Fibroblast of lung (primary cell): ENCODE data around the gene EEF1A2. TPM values are rescaled to one million over a fixed set of nuclear protein-coding genes. Genes with fewer than 3 reads are reported as not detected.

ENCODE experiments used
- DNase-seq, 2 donors: peaks; one replicate each; pipeline versions ENCODE4 v3.0.0 to v3.0.0-alpha.2; 2010; ENCODE audit warnings: low read depth in 2 of 2
- H2AFZ ChIP-seq: 2 replicates; pipeline ENCODE4 v1.5.1; 2012; ENCODE audit warnings: low read length, control low read depth, inconsistent platforms
- H3K27ac ChIP-seq: 2 replicates; pipeline ENCODE4 v1.5.1; 2011; ENCODE audit warnings: low read length, control low read depth; ENCODE audit not compliant: insufficient read depth
- H3K27me3 ChIP-seq: 2 replicates; pipeline ENCODE4 v1.5.1; 2011; ENCODE audit warnings: mild to moderate bottlenecking, low read length; ENCODE audit not compliant: control insufficient read depth, insufficient read depth
- H3K36me3 ChIP-seq: 2 replicates; pipeline ENCODE4 v1.5.1; 2011; ENCODE audit warnings: low read length; ENCODE audit not compliant: control insufficient read depth, insufficient read depth
- H3K4me1 ChIP-seq: 2 replicates; pipeline ENCODE4 v1.5.1; 2011; ENCODE audit warnings: low read length; ENCODE audit not compliant: control insufficient read depth, insufficient read depth; ENCODE audit errors: extremely low read depth
- H3K4me2 ChIP-seq: 2 replicates; pipeline ENCODE4 v1.5.1; 2011; ENCODE audit warnings: low read length, control low read depth; ENCODE audit not compliant: insufficient read depth; ENCODE audit errors: extremely low read depth
- H3K4me3 ChIP-seq, 4 experiments: fragments of 200-600 bp in 1 of 4; sonication (generic) in 1 of 4; replicated peaks in 1 of 4; 2 replicates each; pipeline ENCODE4 v1.5.1; 2011 to 2016; ENCODE audit warnings: low read length in 4 of 4, low read depth in 3 of 4, mild to moderate bottlenecking in 3 of 4, control low read depth in 2 of 4, inconsistent platforms in 1 of 4, mixed read lengths in 1 of 4; ENCODE audit not compliant: insufficient read depth in 1 of 4; ENCODE audit errors: control extremely low read depth in 1 of 4
- H3K79me2 ChIP-seq: 2 replicates; pipeline ENCODE4 v1.5.1; 2012; ENCODE audit warnings: mild to moderate bottlenecking, low read length, inconsistent platforms; ENCODE audit not compliant: control insufficient read depth, insufficient read depth
- H3K9ac ChIP-seq: 2 replicates; pipeline ENCODE4 v1.5.1; 2011; ENCODE audit warnings: mild to moderate bottlenecking, low read length, control low read depth; ENCODE audit not compliant: insufficient read depth
- H3K9me3 ChIP-seq: 2 replicates; pipeline ENCODE4 v1.5.1; 2012; ENCODE audit warnings: low read depth, low read length; ENCODE audit not compliant: control insufficient read depth, insufficient read depth
- H4K20me1 ChIP-seq: 2 replicates; pipeline ENCODE4 v1.5.1; 2011; ENCODE audit warnings: low read length; ENCODE audit not compliant: control insufficient read depth, insufficient read depth; ENCODE audit errors: extremely low read depth
- CTCF ChIP-seq, 2 donors: IDR thresholded peaks in 1 of 2; conservative IDR thresholded peaks in 1 of 2; 1 replicate in 1 of 2; 2 replicates in 1 of 2; pipeline ENCODE4 v1.5.1; 2011 to 2012; ENCODE audit warnings: low read length in 2 of 2, control low read depth in 1 of 2, inconsistent platforms in 1 of 2, low read depth in 1 of 2, mild to moderate bottlenecking in 1 of 2
- EZH2 ChIP-seq: IDR thresholded peaks from 2 replicates; pipeline ENCODE4 v1.5.1; 2012; ENCODE audit warnings: low read length, control low read depth, mild to moderate bottlenecking; ENCODE audit errors: missing control alignments
- polyA plus RNA-seq, 2 donors: library from polyadenylated mRNA; depleted of rRNA in 1 of 2; stranded (reverse) in 1 of 2; unstranded in 1 of 2; fragments of >200 nt; gene quantifications; 2 replicates each; pipeline ENCODE4 v1.2.1, GENCODE V29; 2011 to 2012; ENCODE audit warnings: missing spikeins in 1 of 2
- total RNA-seq: library from RNA; depleted of rRNA; stranded (reverse); fragments of >200 nt; gene quantifications from 2 replicates; pipeline ENCODE4 v1.2.1, GENCODE V29; 2014

The EEF1A2 gene
- total and polyA plus RNA-seq, 2 donors (not counting 1 experiment from before 2014, with no cell fraction given): 0.16 to 1.7 TPM

- H3K27me3 ChIP-seq: peaks cover 11% of the 10 kb centered on the region
- no peaks in the 10 kb centered on the region for H3K4me1 ChIP-seq
- peak in 1 of 2 donors; percentile 6 for DNase-seq
These were observed 35.2 kb downstream of the EEF1A2 start for GRCh38 chr20:63463400-63464288.

GRCh38 chr20:63462244-63462643, 36.6 kb downstream of the EEF1A2 start:
- H3K9me3 ChIP-seq: no peaks in the 10 kb centered on the region
- no peak overlapping the region for H3K27ac ChIP-seq
- H3K36me3 ChIP-seq: no peaks in the 10 kb centered on the region
- H3K4me1 ChIP-seq: no peaks in the 10 kb centered on the region
- no peak overlapping the region for H3K4me2 ChIP-seq
- no peak overlapping the region for H2AFZ ChIP-seq
- DNase-seq: no peak
- H3K27me3 ChIP-seq: peaks cover 11% of the 10 kb centered on the region
- no peak overlapping the region for H3K9ac ChIP-seq
- no peak overlapping the region for H3K4me3 ChIP-seq
- no peaks in the 10 kb centered on the region for H3K79me2 ChIP-seq
- H4K20me1 ChIP-seq: no peaks in the 10 kb centered on the region
- TF ChIP-seq EZH2: no peak
- no peak for TF ChIP-seq CTCF (conservative IDR thresholded peaks at IDR 0.05 in 1 of 2, IDR thresholded peaks at IDR 0.05 in 1 of 2; ENCODE audit: low read depth in 1 of 2, low read length in 2 of 2)

More at GRCh38 chr20:63463400-63464288, 35.2 kb downstream of the EEF1A2 start:
- H3K36me3 ChIP-seq: no peaks in the 10 kb centered on the region
- H3K27ac ChIP-seq: no peak overlapping the region
- H3K9ac ChIP-seq: no peak overlapping the region
- H3K79me2 ChIP-seq: no peaks in the 10 kb centered on the region
- H3K9me3 ChIP-seq: no peaks in the 10 kb centered on the region
- no peak overlapping the region for H3K4me2 ChIP-seq
- no peaks in the 10 kb centered on the region for H4K20me1 ChIP-seq
- no peak overlapping the region for H2AFZ ChIP-seq
- H3K4me3 ChIP-seq: no peak overlapping the region
- TF ChIP-seq EZH2 (no peak), CTCF (conservative IDR thresholded peaks at IDR 0.05 in 1 of 2, IDR thresholded peaks at IDR 0.05 in 1 of 2; ENCODE audit: low read depth in 1 of 2, low read length in 2 of 2) (no peak)

GRCh38 chr20:63461104-63461763, 37.6 kb downstream of the EEF1A2 start:
- H3K79me2 ChIP-seq: no peaks in the 10 kb centered on the region
- H3K9me3 ChIP-seq: no peaks in the 10 kb centered on the region
- H3K9ac ChIP-seq: no peak overlapping the region
- H2AFZ ChIP-seq: no peak overlapping the region
- H3K4me2 ChIP-seq: no peak overlapping the region
- peaks cover 11% of the 10 kb centered on the region for H3K27me3 ChIP-seq
- H3K36me3 ChIP-seq: no peaks in the 10 kb centered on the region
- H3K4me3 ChIP-seq: no peak overlapping the region
- H4K20me1 ChIP-seq: no peaks in the 10 kb centered on the region
- no peak for TF ChIP-seq CTCF (conservative IDR thresholded peaks at IDR 0.05 in 1 of 2, IDR thresholded peaks at IDR 0.05 in 1 of 2; ENCODE audit: low read depth in 1 of 2, low read length in 2 of 2)
- TF ChIP-seq EZH2: no peak
- H3K4me1 ChIP-seq: no peaks in the 10 kb centered on the region
- no peak overlapping the region for H3K27ac ChIP-seq
- no peak for DNase-seq
